GM20431 (cell line): ENCODE data around the gene STEAP2.
"Not testable (repeated sequence)": the region's sequence is repeated elsewhere in the genome, so short reads cannot be mapped to it uniquely, and the experiment has no call there.

Source experiments
- in situ Hi-C: fragments of 300-500 bp; cut with MseI, MboI; formaldehyde crosslinking; loops from one replicate; pipeline ENCODE4 v1.15.0; 2020; ENCODE audit warnings: low sequenced_read_pairs; ENCODE audit not compliant: unreplicated experiment

Gene STEAP2

DNA sequence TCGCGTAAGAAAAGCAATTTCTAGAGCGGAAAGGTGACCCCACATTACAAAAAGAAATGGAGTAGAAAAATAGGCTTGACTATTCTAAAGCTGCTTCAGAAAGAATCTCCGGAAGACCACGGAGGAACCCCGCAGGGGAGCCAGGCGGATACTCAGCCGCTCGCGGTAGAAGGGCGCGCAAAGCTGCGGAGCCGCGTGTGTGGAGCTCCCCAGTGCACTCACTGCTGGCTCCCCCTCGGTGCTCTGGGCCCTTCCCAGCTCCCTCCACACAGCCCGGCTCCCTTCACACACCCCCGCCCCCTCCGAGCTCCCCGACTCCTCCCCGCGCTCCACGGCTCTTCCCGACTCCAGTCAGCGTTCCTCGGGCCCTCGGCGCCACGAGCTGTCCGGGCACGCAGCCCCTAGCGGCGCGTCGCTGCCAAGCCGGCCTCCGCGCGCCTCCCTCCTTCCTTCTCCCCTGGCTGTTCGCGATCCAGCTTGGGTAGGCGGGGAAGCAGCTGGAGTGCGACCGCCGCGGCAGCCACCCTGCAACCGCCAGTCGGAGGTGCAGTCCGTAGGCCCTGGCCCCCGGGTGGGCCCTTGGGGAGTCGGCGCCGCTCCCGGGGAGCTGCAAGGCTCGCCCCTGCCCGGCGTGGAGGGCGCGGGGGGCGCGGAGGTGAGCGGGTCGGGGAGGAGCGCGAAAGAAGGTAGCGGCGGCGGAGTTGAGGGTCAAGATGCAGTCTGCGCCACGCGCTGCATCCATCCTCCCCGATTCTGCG is at the start of gene STEAP2:
Gene STEAP2, plus strand, starts transcription at position 350 of the 758 bp plus-strand sequence. CDS start 13,343 bp downstream, outside the sequence.
- in situ Hi-C loops, result loop anchor here (25.0 kb wide), 1 partner anchor 651 kb away; no protein-coding TSS in a partner anchor

DNA sequence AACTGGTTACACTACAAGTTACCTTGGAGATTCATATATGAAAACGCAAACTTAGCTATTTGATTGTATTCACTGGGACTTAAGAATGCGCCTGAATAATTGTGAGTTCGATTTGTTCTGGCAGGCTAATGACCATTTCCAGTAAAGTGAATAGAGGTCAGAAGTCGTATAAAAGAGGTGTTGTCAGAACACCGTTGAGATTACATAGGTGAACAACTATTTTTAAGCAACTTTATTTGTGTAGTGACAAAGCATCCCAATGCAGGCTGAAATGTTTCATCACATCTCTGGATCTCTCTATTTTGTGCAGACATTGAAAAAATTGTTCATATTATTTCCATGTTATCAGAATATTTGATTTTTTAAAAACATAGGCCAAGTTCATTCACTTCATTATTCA is 48.0 kb upstream of the STEAP2 start:
- in situ Hi-C loops, result loop anchor here (25.0 kb wide), 1 partner anchor 249 kb away; the partner anchor contains the start of gene CLDN12

DNA sequence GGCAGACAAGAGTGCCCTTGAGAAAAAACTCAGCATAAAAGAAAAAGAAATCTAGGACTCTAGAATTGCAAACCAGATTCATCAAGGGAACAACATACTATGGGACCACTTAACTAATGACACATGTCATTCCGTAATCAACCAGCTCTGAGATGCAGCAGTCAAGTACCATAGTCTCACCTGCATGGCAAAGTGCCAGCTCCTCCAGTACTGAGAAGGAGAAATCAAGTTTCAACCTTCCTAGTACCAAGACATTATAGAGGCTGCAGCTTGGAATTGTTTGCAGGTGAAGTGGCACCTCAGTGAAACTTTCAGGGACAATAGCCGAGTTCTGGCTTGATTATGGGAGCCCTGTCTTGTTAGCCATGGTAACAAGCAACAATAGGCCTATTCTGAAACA is 45.8 kb upstream of the STEAP2 start:
- in situ Hi-C loops, result loop anchor here (25.0 kb wide), 1 partner anchor 247 kb away; the partner anchor contains the start of gene CLDN12

DNA sequence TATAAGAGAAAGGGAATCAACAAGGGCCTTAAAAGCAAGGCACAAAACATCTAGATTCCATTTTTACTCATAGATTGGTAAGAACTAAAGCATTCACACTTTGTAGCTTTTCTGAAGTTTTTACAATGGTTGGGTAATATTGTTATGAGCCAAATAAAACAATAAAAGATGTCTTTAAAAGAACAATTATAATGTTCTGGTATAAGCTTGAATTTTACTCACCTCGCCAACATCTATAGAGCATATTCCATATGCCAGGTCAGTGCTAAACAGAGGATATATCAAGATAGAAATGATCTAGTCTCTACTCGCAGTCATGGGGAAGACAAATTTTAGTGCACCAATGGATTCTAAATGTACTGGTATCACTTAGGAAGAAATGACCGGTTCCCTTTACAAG is 45.4 kb upstream of the STEAP2 start:
- in situ Hi-C loops, result loop anchor here (25.0 kb wide), 1 partner anchor 246 kb away; the partner anchor contains the start of gene CLDN12

DNA sequence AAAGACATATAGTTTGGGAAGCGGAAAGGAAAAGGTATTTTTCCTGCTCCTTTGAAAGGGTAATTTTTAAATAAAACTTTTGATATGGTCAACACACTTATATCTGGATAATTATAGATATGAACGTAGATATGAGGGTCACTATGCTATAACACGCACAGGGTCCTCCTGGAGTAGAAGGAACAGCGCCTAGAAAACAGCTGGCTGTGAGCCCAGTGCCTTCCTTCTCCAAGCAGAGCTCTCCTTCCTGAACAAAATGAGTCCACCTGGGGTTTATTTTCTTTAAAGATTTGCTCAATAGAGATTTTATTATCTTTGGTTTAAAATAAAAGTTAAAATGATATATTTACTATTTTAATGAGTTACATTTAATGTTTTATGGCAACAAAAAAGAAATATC is 44.2 kb upstream of the STEAP2 start:
- in situ Hi-C loops, result loop anchor here (25.0 kb wide), 1 partner anchor 245 kb away; the partner anchor contains the start of gene CLDN12

DNA sequence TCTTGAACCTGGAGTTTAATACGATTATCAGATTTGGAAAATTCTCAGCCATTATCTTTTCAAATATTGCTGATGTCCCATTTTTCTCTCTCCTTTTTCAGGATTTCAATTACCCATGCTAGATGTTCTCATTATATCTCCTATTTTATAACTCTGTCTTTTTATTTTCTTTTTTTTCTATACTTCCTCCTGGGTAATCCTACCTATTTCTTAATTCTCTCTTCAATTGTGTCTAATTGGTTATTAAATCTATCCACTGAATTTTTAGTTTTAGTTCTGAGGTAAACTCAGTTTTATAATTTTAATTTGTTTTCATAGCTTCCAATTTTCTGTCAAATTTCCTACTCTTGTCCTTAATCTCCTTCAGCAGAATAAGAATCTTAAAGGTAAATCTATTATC is 41.6 kb upstream of the STEAP2 start:
- in situ Hi-C loops, result loop anchor here (25.0 kb wide), 1 partner anchor 242 kb away; the partner anchor contains the start of gene CLDN12

DNA sequence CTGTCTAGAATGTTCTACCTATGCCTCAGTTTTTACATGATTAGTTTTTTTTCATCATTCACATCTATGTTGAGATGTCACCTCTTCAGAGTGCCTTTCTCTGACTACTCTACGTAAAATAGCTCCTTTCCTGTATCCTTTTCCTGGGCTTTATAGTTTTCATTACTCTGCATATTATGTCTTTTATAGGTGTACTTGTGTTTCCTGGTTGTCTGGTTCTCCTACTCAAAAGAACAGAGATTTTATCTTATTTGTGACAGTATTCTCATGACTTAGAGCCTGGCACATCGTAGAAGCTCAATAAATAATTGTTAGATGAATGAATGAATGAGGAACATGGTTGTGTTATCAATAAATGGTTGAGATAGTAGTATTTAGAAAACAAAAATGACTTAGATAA is 39.4 kb upstream of the STEAP2 start:
- in situ Hi-C loops, result loop anchor here (25.0 kb wide), 1 partner anchor 240 kb away; the partner anchor contains the start of gene CLDN12

DNA sequence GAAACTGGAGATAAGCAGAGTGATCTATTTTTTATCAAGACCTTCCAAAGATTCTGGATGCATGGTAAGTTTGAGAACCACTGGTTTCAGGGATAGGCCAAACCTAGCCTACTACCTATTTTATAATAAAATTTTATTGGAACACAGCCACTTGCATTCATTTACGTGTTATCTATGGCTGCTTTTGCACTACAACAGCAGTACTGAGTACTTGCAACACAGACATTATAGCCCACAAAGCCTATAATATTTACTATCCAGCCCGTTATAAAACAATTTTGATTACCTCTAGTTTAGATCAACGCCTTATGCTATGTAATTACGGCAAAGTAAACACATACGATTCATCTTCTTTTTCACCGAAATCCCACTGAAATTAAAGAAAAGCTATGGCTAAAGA is 38.9 kb upstream of the STEAP2 start:
- in situ Hi-C loops, result loop anchor here (25.0 kb wide), 1 partner anchor 240 kb away; the partner anchor contains the start of gene CLDN12

DNA sequence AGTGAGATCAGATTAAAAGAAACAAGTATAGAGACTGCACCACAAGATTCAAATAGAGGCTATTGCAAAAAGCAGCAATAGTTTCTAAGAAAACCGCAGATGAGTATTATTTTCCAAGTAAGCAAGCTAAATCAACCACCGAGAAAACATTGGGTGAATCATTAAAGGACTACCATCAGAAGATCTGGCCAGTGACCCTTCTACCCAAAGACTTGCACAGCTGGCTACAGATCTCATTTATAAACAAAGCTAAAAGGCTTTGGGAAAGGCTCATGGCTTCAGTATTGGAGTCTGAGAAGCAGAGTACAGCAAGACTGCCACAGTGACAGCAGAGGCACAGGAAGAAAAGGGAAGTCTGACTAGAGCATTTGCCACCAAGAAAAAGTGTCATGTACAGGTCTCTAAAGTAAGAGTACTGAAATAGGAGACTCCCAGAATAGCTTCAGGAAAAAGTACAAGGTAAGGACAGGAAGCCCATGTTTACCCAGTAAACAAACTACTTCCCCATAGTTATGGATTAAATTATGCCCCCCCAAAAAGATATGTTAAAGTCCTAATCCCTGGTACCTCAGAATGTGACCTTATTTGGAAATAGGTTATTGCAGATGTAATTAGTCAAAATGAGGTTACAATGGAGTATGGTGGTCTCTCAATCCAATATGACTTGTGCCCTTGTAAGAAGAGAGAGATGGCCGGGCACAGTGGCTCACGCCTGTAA is 38.3 kb upstream of the STEAP2 start:
- in situ Hi-C loops, result loop anchor here (25.0 kb wide), 1 partner anchor 239 kb away; the partner anchor contains the start of gene CLDN12

DNA sequence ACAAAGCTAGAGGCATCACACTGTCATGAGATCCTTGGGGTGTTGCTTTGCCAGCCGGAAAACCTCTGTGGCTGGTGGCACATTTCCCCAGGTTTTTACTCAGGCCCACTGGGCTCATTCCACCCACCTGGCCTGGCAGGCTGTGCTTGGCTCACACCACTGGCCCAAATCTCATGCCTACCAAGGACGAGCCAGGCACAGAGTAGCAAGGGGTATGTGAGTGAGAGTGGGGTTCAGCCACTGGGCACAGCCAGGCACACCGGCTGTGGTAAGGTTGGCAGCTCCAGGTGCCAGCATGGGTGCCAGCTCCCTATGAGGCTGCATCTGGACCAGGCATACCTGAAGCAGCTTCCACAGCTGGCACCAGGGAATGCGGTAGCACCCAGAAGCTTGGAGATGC is 35.9 kb upstream of the STEAP2 start:
- in situ Hi-C loops, result no loop called here

DNA sequence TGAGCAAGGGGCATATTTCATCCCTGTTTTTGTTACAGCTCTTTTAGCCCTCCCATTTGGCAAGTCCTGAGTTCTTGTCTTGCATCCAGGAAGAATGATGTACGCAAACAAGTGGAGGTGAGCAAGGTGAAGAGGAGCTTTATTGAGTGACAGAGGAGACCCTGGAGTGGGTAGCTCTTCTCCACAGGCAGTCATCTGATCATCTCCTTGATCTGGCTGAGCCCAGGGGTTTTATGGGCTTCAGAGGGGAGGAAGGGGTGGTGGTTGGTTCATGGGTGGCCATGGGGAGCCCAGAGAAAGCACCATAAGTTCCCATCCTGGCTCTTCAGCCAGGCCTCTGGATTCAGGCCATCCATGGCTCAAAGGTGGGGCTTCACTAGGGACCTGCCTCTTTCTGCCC is 35.3 kb upstream of the STEAP2 start:
- in situ Hi-C loops, result no loop called here

DNA sequence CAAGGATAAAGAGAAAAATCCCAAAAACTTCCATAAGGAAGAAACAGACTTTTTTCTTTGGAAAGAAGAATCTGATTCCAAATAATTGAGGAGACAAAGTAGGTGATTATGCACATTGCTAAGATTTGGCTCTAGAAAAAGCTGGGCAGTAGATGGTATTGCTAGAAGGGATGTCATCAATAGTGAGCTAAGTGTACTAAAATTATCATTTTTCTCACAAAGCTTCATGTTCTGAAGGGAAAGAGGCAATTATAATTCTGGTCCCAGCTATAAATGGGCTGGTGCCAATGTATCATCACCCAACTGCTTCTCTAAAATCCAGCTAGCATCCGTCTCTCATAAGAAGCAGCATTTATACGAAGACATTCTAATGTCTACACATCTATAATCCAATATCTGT is 33.4 kb upstream of the STEAP2 start:
- in situ Hi-C loops, result no loop called here

DNA sequence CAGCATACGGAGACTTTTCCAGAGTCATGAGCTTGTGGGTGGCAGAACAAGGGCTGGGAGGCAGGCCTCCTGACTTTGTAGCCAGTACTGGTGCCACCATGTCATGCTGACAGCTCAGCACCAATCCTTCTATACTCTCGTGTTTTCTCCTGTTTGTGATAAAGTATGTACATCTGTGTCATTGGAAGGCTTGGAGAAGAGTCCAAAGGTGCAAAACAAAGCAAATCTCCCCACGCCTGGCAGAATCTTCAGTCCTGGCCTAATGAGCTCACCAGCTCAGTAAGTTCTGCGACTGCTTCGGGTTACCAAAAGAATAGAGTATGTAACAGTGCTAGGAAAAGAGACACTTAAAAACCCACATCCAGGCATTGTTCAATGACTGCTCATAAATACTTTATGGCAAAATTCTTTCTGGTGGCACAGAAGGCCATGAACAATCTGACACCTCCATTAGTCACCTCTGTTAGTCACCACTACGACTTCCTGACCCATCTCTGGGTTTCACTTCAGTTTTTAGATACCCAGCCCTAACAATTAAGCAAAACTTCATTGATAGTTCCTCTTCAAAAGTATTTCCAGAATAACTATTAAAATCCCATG is 32.8 kb upstream of the STEAP2 start:
- in situ Hi-C loops, result no loop called here

DNA sequence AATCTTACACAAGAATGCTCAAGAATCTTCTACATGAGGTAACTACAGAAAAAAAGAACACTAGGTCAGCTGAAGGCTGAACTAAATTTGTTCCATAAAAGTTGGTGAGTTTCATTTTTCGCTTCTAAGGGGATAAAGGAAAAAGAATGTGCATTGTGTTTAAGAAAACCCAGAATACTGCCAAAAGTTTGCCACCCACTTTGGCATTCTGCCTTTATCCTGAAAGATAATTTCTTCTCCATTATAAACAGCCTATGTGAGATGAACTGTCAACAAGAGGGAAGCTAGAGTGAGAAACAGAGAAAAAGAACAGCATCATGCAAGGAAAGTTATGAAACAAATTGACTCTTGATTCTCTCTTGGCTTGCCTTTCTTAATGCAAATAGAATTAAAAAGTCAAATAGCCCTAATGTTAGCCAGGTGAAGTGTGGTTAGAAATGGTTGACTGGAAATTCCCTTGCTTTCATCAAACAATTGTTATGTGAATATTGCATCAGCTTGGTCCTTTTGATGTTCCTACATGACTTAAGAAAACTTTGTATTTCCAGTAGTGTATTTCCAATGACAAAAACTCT is 31.4 kb upstream of the STEAP2 start:
- in situ Hi-C loops, result no loop called here

DNA sequence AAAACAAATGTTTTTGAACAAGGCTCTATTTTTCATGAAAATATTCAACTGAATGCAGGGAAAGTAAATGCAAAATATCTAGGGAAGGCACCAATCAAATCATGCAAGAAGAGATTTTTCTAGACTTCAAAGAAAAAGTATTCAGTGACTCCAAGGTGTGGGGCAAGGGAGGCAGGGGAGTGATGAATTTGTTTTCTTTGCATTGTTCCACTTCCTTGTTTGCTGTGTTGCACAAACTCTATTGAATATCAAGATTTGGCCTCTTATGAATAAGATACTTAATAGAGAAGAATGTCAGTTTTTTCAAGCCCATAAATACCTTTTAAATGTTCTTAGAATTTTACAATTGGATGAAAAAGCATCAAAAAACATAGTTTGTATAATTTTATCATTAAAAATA is 30.9 kb upstream of the STEAP2 start:
- in situ Hi-C loops, result no loop called here

DNA sequence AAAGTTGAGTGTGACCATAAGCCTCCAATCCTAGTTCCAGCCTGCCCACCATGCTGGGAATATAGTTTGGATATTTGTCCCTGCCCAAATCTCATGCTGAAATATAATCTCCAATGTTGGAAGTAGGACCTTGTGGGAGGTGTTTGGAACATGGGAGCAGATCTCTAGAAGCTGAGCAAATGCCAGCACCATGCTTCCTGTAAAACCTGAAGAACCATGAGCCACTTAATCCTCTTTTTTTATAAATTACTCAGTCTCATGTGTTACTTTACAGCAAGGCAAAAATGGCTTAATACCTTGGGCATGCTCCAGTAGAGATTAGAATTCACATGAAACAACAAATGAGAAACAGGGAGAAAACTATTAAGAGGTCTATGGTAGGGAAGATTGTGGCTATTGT is 30.1 kb upstream of the STEAP2 start:
- in situ Hi-C loops, result no loop called here

DNA sequence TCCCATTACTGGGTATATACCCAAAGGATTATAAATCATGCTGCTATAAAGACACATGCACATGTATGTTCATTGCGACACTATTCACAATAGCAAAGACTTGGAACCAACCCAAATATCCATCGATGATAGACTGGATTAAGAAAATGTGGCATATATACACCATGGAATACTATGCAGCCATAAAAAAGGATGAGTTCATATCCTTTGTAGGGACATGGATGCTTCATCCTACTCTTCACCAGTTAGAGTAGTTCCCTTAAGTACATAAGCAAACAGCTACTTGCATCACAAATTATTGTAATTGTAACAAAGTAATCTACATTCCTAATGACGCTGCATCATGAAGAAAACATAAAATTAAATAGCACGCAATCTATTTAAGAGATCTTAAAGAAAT is 25.2 kb upstream of the STEAP2 start:
- in situ Hi-C loops, result not testable (repeated sequence)

DNA sequence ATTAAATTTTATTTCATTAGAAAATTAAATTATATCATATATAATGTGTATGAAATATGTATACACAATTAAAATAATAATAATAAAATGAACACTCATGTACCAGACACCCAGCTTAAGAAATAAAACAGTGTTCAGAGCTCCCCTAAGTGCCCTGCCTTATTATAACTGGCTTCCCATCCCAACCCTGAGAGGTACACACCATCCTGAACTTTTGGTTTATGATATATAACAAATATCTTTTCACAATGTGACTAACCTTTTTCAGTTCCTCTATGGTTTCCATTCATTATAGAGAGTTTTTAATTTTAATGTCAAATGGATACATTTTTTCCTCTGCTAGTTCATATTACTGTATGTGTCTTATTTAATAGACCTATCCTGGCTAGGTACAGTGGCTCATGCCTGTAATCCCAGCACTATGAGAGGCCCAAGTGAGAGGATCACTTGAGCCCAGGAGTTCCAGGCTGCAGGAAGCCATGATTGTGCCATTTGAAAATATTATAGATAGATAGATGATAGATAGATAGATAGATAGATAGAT is 24.0 kb upstream of the STEAP2 start:
- in situ Hi-C loops, result no loop called here

DNA sequence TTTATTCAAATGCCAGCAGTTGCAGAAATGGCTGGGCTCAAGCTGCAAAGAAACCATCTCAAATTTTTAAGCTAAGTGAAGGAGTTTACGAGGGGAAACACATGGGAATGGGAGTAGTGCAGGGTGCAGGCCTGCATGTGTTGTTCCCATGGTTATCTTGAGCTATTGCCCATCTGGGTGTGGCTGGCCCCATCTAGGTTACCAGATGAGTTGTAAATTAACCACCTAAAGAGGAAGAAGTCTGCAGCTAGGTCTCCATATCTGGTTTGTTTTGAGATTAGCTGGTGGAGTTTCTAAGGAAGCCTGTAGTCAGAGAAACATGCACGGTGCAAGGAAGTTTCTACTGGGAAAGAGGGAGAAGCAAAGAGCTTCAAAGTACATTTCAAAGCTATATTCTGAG is 23.3 kb upstream of the STEAP2 start:
- in situ Hi-C loops, result no loop called here

DNA sequence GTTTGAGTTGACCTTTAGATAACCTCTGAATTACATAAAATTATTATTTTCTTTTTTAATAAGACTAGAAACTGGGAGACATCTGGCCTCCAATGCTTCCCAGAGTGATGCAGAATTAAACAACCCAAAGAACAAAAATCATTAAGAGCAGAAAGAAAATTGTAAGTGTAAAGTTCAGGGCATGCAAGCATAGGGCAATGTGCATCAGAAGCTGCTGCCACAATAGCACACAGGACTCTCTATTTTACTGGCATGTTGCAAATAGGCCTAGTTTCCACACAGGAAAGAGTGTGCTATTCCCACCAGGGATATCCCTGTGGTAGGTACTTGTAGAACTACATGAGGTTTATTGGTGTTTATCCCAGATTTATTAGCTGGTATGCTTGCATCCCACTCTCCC is 20.5 kb upstream of the STEAP2 start:
- in situ Hi-C loops, result no loop called here
